ENCODE measurements around the gene GINS3.
"Not testable (repeated sequence)": the region's sequence is repeated elsewhere in the genome, so short reads cannot be mapped to it uniquely, and the experiment has no call there.

The GINS3 gene

GRCh38 chr16:58415003-58415402, 22.7 kb downstream of the GINS3 start:
- Histone ChIP-seq H3K9ac (ENCODE audit: low read length) (no peak overlapping the region), H3K4me2 (ENCODE audit: low read length) (no peak overlapping the region), H3K4me1 (ENCODE audit: low read length) (peaks cover 9% of the 10 kb centered on the region), H3K27ac (ENCODE audit: low read length) (no peak overlapping the region), H3K79me2 (ENCODE audit: low read length) (no peaks in the 10 kb centered on the region), H4K20me1 (ENCODE audit: insufficient read depth, low read length) (no peaks in the 10 kb centered on the region), H3K9me3 (ENCODE audit: insufficient read depth, low read length) (no peaks in the 10 kb centered on the region), H3K4me3 (ENCODE audit: low read length) (no peak overlapping the region), H3K27me3 (ENCODE audit: low read depth, low read length) (no peaks in the 10 kb centered on the region), H2AFZ (ENCODE audit: low read depth, low read length) (no peak overlapping the region), H3K36me3 (replicated peaks; ENCODE audit: low read depth, low read length) (no peaks in the 10 kb centered on the region)
- TF ChIP-seq CTCF (IDR thresholded peaks at IDR 0.05; ENCODE audit: low read depth, low read length): no peak
- TF ChIP-seq EZH2phosphoT487 (IDR thresholded peaks at IDR 0.05; ENCODE audit: low read depth): no peak

- H3K27ac ChIP-seq (ENCODE audit: low read length); H3K4me1 ChIP-seq (ENCODE audit: low read length); H3K4me2 ChIP-seq (ENCODE audit: low read length); H3K79me2 ChIP-seq (ENCODE audit: low read length); H3K27me3 ChIP-seq (ENCODE audit: low read depth, low read length); H3K4me3 ChIP-seq (ENCODE audit: low read length); H3K36me3 ChIP-seq (replicated peaks; ENCODE audit: low read depth, low read length); H3K9me3 ChIP-seq (ENCODE audit: insufficient read depth, low read length); H3K9ac ChIP-seq (ENCODE audit: low read length); H4K20me1 ChIP-seq (ENCODE audit: insufficient read depth, low read length); H2AFZ ChIP-seq (ENCODE audit: low read depth, low read length): not testable (repeated sequence)
Observed at GRCh38 chr16:58415961-58416360, 23.7 kb downstream of the GINS3 start.

DNA sequence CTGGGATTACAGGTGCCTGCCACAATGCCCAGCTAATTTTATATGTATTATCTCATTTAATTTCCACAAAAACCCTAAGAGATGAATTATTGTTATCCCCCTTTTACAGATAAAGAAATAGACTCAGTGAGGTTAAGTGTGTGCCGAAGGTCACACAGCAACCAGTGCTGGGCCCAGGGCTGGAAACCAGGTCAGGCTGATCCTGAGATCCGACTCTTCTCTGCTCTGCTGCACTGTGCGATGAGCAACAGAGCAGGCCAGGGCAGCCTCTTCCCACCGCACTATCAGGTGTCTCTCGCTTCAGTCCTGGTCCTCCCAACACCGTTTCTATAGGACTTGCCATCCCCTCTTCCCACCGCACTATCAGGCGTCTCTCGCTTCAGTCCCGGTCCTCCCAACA, 24.8 kb downstream of the GINS3 start:
- Histone ChIP-seq H3K4me1 (ENCODE audit: low read length) (peaks cover 9% of the 10 kb centered on the region), H3K4me2 (ENCODE audit: low read length) (no peak overlapping the region), H3K9me3 (ENCODE audit: insufficient read depth, low read length) (no peaks in the 10 kb centered on the region), H3K4me3 (ENCODE audit: low read length) (no peak overlapping the region), H2AFZ (ENCODE audit: low read depth, low read length) (no peak overlapping the region), H3K79me2 (ENCODE audit: low read length) (no peaks in the 10 kb centered on the region), H3K27me3 (ENCODE audit: low read depth, low read length) (no peaks in the 10 kb centered on the region), H3K9ac (ENCODE audit: low read length) (no peak overlapping the region), H3K36me3 (replicated peaks; ENCODE audit: low read depth, low read length) (no peaks in the 10 kb centered on the region), H4K20me1 (ENCODE audit: insufficient read depth, low read length) (no peaks in the 10 kb centered on the region), H3K27ac (ENCODE audit: low read length) (no peak overlapping the region)
- no peak for TF ChIP-seq CTCF (IDR thresholded peaks at IDR 0.05; ENCODE audit: low read depth, low read length)
- no peak for TF ChIP-seq EZH2phosphoT487 (IDR thresholded peaks at IDR 0.05; ENCODE audit: low read depth)

DNA sequence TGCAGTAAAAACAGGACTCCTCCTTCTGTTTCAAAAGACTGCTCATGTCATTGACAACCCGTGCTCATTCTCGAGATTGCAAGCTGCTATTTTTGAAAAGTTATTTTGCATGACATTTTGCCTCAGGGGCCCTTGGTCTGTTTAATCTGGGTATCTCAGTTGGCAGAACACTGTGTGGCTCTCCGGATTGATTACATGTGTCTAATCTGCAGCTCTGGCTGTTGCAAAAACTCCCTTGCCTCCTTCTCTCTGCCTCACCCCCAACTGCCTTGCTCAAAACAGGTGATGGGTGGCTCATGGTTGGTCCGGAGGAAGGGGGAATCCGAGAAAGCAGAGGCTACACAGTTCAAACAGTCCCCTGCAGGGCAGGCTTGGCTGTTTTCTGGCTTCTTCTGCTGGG, 25.3 kb downstream of the GINS3 start:
- no peak overlapping the region for H3K4me3 ChIP-seq (ENCODE audit: low read length)
- H3K9me3 ChIP-seq (ENCODE audit: insufficient read depth, low read length): no peaks in the 10 kb centered on the region
- no peak overlapping the region for H3K9ac ChIP-seq (ENCODE audit: low read length)
- no peaks in the 10 kb centered on the region for H4K20me1 ChIP-seq (ENCODE audit: insufficient read depth, low read length)
- TF ChIP-seq CTCF (IDR thresholded peaks at IDR 0.05; ENCODE audit: low read depth, low read length) (no peak), EZH2phosphoT487 (IDR thresholded peaks at IDR 0.05; ENCODE audit: low read depth) (no peak)
- H3K27me3 ChIP-seq (ENCODE audit: low read depth, low read length): no peaks in the 10 kb centered on the region
- H3K36me3 ChIP-seq (replicated peaks; ENCODE audit: low read depth, low read length): no peaks in the 10 kb centered on the region
- H2AFZ ChIP-seq (ENCODE audit: low read depth, low read length): peak overlapping the region; percentile 33; the same call in 1 of the 2 replicates
- no peak overlapping the region for H3K27ac ChIP-seq (ENCODE audit: low read length)
- H3K4me1 ChIP-seq (ENCODE audit: low read length): peaks cover 9% of the 10 kb centered on the region
- no peak overlapping the region for H3K4me2 ChIP-seq (ENCODE audit: low read length)
- H3K79me2 ChIP-seq (ENCODE audit: low read length): no peaks in the 10 kb centered on the region

GRCh38 chr16:58418026-58418425, 25.8 kb downstream of the GINS3 start:
- Histone ChIP-seq H4K20me1 (ENCODE audit: insufficient read depth, low read length) (no peaks in the 10 kb centered on the region), H3K27ac (ENCODE audit: low read length) (no peak overlapping the region), H3K9me3 (ENCODE audit: insufficient read depth, low read length) (no peaks in the 10 kb centered on the region), H3K79me2 (ENCODE audit: low read length) (no peaks in the 10 kb centered on the region), H3K9ac (ENCODE audit: low read length) (no peak overlapping the region), H3K4me3 (ENCODE audit: low read length) (no peak overlapping the region), H3K27me3 (ENCODE audit: low read depth, low read length) (no peaks in the 10 kb centered on the region), H3K4me1 (ENCODE audit: low read length) (peaks cover 9% of the 10 kb centered on the region), H2AFZ (ENCODE audit: low read depth, low read length) (no peak overlapping the region), H3K36me3 (replicated peaks; ENCODE audit: low read depth, low read length) (no peaks in the 10 kb centered on the region), H3K4me2 (ENCODE audit: low read length) (no peak overlapping the region)
- TF ChIP-seq EZH2phosphoT487 (IDR thresholded peaks at IDR 0.05; ENCODE audit: low read depth) (no peak), CTCF (IDR thresholded peaks at IDR 0.05; ENCODE audit: low read depth, low read length) (no peak)

Data from OCI-LY3 (cell line).